HG02885 (cell line): ENCODE data around the gene NPFFR1.

ENCODE experiments used
- ATAC-seq: cut with Tn5 transposase; IDR thresholded peaks from one replicate; pipeline ENCODE4 v1.9.1; 2021; ENCODE audit warnings: mild to moderate bottlenecking; ENCODE audit not compliant: unreplicated experiment, poor library complexity

Gene NPFFR1

GRCh38 chr10:70283445-70284399, at the start of gene NPFFR1:
Gene NPFFR1 (minus strand): TSS chr10:70284004. CDS start chr10:70283676, 328 bp downstream.
- no peak for ATAC-seq

GRCh38 chr10:70333268-70333667, 49.5 kb upstream of the NPFFR1 start:
- ATAC-seq, result no peak

- peak; percentile 61 for ATAC-seq
Measured at GRCh38 chr10:70331486-70332268, 47.9 kb upstream of the NPFFR1 start.

GRCh38 chr10:70331160-70331485, 47.3 kb upstream of the NPFFR1 start:
- no peak for ATAC-seq

GRCh38 chr10:70330671-70331070, 46.9 kb upstream of the NPFFR1 start:
- no peak for ATAC-seq

- ATAC-seq, result no peak
Measured at GRCh38 chr10:70328967-70329366, 45.2 kb upstream of the NPFFR1 start.

- ATAC-seq, result no peak
Measured at GRCh38 chr10:70328018-70328417, 44.2 kb upstream of the NPFFR1 start.

GRCh38 chr10:70324951-70325781, 41.4 kb upstream of the NPFFR1 start:
- ATAC-seq, result no peak

- ATAC-seq, result peak; percentile 76
Measured at GRCh38 chr10:70324339-70324861, 40.6 kb upstream of the NPFFR1 start.

GRCh38 chr10:70323697-70324338, 40.0 kb upstream of the NPFFR1 start:
- ATAC-seq, result no peak

GRCh38 chr10:70323138-70323696, 39.4 kb upstream of the NPFFR1 start:
- no peak for ATAC-seq

GRCh38 chr10:70321897-70322890, 38.4 kb upstream of the NPFFR1 start:
- no peak for ATAC-seq

GRCh38 chr10:70321233-70321632, 37.4 kb upstream of the NPFFR1 start:
- ATAC-seq, result no peak

- no peak for ATAC-seq
Measured at GRCh38 chr10:70320751-70321150, 36.9 kb upstream of the NPFFR1 start.

- ATAC-seq, result no peak
Measured at GRCh38 chr10:70319824-70320223, 36.0 kb upstream of the NPFFR1 start.

- ATAC-seq, result no peak
Measured at GRCh38 chr10:70319183-70319582, 35.4 kb upstream of the NPFFR1 start.

- ATAC-seq, result no peak
Measured at GRCh38 chr10:70317943-70318318, 34.1 kb upstream of the NPFFR1 start.

- ATAC-seq, result no peak
Measured at GRCh38 chr10:70317272-70317942, 33.6 kb upstream of the NPFFR1 start.
